NCI-H2171 (cell line): ENCODE measurements around the gene HOXB7.

Experiments
- DNase-seq: peaks from one replicate; lab custom pipeline; 2025; lab: John Stamatoyannopoulos, UW

Gene HOXB7

DNA sequence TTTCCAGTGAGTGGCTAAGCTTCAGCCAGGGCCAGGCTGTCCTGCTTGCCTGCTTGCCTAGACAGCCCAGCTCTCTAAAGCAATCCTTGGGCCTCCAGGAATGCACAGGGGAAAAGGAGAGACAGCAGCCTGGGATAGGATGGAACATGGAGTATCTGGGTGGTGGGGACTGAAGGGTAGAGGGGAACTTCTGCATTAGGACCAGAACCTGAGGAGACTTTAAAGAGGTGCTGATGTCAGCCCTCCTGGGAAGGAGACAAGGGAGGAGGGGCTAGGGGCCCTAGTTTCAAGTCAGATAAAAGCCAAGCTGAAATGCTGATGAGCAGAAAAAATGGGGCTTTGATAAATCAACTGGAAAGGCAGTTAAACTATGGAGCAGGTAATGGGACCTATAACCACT lies 1.8 kb downstream of the HOXB7 start:
- DNase-seq, result no peak

DNA sequence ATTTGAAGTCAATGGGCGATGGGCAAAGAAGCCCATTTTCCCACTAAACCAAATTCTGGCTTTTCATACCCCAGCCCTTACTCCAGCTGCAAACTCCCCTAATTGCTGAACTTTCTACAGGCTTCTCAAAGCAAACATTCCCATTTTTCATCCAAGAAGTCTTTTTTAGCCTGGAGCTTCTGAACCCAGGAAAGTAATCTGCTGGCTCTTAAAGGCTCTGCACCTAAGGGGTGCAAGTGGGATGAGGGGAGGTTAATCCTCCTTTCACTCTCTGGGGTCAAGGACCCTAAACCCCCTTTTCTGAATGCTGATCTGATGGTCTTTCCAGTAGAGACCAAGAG lies 2.4 kb downstream of the HOXB7 start:
- no peak for DNase-seq

DNA sequence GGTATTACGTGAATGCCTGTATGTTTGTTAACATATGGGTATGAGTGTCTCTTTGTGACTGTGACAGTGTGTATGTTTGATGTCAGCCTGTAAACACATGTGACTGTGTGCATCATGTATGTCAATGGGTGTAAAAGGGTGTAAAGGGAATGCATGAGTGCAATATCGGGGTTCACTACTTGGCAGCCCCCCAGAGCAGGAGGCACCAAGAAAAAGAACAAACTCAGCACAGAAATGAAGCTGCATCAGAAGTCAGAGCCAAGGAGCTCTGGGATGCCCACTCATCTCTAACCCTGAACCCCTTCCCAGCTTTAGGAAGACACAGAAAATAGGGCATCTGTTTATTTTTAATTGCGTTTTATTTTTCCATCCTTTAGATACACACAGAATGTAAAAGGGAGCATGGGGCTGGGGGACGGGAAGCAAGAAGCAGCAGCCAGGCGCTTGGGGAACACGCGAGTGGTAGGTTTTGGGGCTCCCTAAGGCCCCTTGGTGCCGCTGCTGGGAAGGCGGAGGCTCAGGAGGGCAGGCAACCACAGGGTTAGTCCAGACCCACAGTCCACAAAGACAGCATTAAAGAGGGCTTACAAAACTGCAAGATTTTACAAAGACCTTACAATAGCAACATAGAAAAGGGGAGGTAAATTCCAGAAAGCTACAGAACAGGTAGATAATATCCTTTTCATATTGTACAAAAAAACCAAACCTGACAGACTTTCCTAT lies 3.8 kb downstream of the HOXB7 start:
- no peak for DNase-seq

DNA sequence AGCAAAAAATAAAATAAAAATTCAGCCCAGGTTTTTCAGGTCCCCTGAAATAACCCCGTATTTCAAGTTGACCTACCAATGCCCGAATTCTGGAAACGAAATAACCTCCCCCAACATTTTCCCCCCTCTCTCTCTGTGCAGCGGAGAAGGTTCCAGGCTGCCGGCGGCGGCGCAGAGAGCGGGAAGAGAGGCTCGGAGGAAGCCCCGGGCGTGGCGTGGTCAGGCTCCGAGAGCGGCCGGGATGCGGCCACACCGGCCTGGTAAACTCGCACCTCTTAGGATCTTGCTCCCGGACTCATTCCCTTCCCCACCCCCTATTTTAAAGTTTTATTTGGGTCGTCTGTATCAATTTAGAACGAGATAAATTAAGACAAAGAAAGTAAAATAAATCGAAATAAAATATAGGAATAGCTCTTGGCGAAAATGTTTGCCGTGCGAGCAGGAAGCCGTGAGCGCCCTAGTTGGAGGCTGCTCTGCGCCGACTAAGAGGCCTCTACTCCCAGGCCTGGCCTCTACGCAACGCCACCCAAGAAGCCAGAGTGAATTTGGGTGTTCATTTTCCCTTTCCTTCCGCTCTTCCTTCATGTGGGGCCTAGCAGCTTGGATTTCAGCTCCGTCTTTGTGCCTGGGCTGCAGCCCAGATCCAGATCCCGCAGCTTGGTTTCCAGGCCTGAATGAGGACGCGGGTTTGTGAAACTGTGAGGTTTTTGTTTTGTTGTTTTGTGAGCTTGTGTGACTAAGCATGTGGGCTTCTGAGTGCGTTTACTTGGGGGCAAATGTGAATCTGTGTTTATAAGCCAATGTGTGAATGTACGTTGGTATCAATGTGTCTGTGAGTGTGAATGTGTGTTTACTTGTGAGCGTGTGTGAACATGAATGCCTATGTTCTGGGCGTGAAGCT lies 4.6 kb downstream of the HOXB7 start:
- no peak for DNase-seq

DNA sequence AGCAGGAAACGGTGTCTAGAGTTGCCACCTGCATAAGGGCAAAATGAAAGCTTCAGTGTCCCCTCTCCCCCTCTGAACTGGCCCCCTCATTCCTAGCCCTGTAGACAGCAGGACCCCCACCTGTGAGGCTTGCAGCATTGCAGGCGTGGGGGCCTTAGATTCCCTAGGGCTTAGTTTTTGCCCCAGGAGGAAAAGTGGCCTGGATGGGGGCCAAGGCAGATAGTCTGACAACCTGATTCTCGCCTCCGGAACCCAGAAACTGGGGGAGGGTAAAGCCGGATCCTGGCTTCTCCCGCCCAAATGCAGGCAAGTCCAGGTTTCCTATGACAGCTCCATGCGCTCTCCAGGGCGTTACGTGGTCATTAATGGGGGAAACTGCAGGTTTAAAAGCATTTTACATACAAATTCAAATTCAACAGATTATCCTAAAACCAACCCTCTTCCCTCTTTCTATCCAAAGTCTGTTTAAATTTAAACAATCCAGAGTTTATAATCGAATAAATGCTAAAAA lies 5.4 kb downstream of the HOXB7 start:
- DNase-seq, result no peak

DNA sequence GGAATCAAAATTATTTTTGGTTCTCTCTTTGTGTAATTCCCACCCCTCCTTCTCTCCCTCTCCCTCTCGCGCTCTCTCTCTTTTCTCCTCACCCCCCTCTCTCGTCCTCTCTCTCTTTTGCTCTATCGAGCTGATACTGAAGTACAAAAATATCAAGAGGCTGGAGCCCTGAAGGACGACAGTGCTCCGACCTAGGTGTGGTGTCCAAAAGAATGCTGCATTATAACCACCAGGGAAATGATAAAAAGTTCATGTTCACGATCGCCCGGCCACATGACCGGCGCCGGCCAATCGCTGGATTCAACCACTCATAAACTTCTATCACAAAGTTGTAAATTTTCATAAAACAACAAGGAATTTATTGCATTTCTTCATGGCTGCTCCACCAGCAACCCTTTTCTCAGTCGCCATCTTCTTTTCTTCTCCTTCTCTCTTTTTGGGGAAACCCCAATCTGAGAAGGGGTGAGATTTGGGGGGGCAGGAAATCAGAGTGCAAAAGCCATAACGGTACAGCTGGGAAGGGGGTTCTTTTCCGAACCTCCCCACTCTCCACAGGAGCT lies 6.0 kb downstream of the HOXB7 start, which contains the start of gene HOXB6:
Gene HOXB6, minus strand, starts transcription at position 217 of the 560 bp plus-strand sequence. CDS start 6,836 bp downstream, outside the sequence.
- DNase-seq, result no peak

DNA sequence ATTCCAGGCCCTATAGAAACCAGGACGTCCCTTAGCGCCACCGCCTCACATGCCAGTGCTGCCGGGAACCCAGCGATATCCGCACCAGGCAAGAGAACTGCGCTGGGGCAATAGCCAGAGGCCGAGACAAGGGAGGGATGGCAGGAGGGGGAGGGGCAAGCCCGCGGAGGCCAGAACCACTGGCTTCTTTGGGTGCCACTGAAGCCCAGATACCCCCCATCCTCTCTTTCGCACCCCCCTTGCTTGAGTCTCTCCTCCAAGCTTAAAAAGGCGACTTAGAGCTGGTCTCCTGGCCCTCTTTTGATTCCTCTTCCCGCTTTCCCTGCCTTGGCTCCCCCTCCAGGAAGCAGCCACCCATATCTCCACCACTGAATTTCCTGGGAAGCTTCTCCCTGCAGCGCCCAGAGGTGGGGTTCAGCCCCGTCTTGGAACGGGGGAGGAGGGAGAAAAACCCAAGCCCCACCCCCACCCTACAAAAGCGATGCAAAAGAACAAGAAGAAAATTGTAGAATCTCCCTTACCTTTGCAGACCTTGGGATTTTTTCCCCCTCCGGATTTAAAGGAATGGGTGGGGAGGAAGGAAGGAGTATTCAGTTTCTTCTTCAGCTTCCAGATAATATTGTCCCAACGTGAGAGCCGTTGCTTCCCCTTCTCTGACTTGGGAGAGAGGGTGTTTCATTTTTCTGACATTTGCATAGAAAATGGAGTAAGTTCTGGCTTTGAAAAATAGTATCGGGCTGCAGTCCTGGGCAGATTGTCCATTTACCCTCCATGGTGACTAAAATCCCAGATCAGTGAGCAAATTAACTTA lies 6.7 kb downstream of the HOXB7 start:
- no peak for DNase-seq

DNA sequence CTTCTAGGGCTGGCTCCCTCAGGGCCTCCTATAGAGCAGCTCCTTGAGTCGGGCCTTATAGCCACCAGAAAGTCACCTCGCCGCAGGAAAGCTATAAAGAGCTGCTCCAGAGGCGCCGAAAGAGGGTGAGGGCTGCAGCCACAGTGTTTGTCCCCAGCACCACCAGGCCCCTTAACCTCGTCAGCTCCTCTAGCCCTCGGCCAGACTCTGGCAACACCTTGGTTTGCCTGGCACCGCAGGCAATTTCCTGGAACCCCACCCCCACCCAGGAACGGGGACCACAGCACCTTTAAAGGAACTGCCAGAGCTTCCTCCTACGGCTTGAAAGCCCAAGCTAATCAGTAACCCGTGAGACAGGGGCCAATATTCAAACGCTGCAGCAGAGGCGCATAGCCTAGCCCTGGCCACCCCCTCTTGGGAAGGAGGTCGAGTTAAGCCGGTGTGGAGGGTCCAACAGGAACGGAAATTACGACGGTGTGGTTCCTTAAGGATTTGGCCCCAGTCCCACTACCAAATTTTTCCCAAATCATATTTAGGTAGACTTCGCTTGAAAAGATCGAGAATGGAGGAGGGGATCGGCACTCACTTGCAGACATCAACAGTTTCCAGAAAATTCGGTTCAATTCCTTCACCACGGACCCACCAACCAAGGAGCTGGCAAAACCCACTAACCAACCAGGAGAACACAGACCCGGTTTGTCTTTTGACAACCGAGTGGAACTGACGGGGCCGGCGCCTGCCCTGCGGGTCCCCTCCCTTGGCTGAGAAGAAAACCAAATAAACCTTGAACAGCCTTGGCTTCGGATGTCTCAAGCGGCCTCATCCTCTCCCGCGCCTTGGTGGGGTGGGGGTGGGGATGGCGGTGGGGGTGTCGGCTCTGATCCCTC lies 9.0 kb downstream of the HOXB7 start:
- DNase-seq, result no peak

DNA sequence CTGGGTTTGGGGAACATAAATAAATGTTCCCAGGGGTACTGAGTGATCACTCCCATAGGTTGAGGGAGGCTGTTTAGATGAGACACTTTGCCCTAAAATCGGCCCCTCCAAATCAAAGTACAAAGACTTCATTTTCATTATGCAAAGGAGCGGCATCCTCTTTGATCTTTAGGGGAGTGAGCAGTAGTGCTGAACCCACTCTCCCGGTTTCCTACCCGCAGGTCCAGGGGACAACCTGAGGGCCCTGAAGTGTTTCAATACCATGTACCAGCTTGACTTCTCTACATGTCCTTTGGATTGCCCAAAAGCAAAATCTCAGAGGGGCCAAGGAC lies 9.6 kb downstream of the HOXB7 start:
- DNase-seq, result no peak

DNA sequence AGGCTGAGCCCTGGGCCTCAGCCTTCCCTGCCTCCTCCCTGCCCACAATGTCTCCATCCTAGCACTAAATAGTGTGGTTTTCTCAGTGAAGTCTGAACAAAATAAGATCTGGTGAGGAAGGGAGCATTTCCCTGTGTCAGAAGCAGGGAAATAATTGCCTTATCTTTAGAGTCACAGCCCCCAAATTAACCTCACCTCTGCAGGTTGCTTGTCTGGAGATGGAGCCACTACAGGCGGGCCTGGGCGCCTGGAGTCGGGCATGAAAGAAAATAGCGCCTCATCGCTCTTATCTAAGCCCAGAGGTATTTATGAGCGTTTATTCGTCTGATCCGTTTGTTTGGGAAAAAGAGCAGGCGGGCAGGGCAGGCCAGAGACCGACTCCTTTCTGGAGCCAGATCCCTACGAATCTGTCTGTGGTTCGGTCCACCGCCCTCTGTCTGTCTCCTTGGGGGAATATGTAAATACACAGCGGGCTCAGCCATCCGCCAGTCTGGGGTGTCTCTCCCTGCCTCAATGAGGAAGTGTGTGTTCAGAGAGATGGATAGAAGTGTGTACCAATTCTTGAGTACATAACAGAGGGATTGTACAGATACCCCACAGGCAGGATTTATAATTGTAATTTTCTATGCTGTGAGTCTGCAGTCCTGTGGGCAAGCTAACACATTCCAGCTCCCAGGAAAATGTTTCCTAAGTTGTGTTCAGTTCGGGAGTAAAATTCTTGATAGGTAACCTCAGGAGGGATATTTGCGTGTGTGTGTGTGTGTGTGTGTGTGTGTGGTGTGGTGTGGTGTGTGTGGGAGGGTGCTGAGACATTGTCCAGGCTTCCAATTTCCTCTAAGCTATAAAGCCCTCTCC lies 10.3 kb downstream of the HOXB7 start:
- DNase-seq, result no peak

DNA sequence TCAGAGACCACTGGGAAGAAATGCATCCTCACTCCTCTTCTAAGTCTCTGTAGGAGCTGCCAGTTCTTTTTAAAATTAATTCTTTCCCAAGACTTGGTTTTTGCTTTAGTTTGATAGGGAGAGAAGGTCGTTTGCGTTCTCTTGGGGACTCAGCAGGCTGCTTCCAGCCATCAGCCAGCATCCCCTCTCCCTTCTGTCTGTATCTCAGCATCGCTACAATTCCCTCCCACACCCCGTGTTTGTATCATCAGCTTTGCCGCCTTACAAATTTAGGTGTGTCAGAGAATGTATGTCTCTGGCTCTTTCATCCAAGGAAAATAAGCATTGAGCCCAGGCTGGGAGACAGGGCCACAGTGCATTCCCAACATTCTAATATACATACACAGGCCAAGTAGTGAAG lies 11.5 kb downstream of the HOXB7 start:
- no peak for DNase-seq

DNA sequence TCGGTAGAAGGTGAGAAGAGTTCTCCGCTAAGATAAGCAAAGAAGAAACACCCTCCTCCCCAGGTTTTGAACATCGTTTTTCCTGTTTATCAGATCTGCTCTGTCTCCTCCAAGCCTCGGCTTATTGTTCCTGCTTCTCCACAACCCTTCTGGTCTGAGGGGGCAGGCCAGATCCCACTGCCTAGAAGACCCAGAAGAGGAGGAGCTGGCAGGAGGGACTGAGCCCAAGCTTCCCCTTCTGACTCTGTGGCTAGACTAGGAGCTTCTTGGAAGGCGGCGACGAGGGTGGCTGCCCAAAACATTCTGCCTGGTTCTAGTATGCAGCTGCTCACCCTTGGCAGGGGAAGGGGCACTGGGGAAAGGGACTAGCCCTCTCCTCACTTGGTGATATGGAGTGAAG lies 12.1 kb downstream of the HOXB7 start:
- no peak for DNase-seq

DNA sequence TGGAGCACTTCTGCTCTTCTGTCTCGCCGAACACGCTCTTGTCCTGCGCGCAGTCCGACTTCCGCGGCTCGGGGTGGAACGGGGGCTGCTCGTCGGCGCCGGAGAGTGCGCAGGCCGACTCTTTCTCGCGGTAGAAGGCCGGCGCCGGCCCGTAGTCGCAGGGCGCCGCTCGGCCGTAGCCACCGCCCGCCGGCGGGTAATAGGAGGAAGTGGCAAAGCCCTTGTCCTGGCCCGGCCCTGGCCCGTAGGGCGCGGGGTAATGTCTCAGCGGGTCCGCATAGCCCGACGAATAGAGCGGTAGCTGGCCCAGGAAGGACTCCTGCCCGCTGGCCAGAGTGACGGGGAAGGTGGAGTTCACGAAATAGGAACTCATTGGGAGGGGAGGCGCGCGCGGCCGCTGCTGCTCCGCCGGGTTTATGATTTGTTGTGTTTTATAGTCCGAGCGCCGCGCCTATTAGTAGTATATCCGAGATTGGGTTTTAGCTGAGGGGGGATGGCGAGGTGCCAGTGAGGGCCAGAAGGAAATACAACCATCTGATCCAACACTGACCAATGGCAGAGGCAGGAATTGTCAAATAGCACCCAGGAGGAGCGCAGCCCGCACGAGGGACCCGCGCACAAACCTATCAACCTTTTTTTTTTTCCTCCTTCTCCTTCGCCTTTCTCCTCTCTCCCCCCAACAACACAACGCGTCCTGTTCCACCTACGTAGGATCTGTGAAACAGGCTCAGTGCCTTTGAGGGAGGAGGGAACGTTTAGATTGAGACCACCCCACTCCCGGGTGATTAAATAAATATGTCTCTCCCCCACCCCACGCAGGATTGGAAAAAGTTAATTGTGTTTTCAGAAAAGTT lies 12.8 kb downstream of the HOXB7 start:
- DNase-seq, result no peak

DNA sequence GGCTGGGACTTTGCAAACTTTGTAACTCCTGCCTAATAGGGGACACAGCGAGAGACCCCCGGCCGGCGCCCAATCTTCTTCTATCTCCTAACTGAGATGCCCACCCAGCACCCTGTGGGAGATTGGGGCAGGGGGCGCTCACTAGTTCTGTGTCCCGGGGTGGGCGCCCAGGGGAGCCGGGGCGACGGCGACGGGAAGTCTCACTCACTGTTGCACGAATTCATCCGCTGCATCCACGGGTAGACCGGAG lies 13.4 kb downstream of the HOXB7 start:
- no peak for DNase-seq

DNA sequence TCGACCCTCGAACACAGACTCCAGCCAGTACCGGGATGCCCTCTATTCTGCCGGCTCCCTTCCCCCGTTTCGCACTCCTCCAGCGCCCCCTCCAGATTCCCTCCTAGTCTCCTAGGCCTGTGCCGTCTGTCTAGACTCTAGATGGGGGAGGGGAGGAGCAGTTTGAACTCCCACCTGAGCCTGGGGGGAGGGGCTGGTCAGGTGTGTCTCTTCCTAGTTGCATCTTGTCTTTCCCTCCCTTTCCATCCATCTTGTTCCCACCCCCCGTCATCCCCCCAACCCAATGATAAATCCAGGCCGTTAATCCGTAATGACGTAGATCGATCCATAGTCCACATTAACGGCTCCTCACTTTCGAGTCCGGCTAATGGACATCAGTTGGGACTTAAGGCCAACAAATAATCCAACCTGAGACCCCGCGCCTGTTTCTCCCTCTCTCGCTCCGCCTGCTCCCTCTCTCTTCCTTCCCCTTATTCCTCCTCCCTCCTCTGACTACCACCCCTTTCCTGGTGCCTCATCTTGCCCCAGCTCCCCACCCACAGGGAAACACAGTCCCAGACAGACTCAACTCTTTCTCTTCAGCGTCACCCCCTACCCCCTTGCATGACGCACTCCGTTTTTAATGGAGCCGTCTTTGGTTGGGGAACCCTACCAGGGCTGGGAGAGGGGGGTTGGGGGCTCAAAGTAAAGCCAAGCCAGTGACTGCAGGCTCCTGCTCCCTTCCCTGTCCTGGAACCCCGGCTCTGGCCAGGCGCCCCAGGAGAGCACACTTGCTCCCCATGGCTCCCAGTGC lies 13.9 kb downstream of the HOXB7 start:
- no peak for DNase-seq

DNA sequence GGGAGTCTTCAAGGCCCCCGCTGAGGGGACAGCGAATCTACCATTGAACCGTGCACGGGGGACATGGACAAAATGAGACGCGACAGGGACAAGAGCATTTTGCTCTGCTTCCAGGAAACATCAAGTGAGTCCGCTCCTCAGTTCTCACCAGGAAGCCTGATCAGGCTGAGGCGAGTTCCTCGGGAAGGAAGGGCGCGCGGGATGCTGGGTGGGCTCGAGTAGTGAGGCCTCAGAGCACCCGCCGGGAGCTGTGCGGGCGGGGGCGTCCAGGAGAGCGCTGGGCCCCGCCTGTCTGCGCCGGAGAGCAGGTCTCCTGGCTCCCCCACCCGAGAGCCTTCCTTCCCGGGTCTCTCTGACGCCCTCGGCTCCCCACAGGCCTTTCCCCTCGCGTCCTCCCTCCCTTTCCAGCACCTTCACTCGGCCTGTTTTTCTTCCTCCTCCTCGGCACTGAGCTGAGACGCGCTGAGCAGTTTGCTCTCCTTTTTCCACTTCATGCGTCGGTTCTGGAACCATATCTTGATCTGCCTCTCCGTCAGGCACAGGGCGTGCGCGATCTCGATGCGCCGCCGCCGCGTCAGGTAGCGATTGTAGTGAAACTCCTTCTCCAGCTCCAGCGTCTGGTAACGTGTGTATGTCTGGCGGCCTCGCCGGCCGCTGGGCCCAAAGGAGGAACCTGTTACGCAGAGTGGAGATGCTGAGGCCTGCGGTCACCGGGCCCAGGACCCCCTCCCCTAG lies 14.7 kb downstream of the HOXB7 start:
- no peak for DNase-seq

DNA sequence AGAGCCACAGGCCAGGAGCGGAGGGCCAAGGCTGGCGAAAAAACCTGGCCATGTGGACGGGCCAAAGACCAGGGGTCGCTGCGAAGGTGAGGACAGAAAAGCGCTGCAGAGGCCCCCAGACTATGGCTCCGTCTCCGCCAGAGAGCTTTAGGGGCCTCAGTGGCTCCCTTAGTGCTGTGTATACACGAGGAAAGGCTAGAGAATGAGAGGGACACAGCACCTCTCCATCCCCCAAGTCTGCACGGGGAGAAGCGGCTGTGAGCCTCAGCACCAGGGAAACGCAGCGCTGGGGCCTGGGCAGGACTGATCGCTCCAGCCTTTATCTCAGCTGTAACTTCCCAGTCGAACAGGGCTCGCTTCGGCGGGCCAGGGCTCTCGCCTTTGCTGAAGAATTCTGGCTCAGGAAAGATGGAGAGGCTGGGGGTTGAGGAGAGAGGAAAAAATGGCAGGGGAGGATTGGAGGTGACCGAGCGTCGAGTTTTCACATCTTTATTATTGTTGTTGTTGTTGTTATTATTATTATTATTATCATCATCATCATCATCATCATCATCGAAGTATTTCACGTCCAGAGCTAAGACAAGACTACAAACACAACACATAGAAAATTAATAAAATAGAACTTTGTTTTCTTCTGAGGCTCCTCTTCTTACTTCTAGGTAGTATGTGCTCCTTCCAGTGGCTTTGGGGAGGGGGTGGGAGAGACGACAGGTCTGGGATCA lies 15.4 kb downstream of the HOXB7 start:
- no peak for DNase-seq
